ENCODE results near the gene DESI1.
"Not testable (repeated sequence)": the region's sequence is repeated elsewhere in the genome, so short reads cannot be mapped to it uniquely, and the experiment has no call there.

The DESI1 gene

GRCh38 chr22:41573677-41574076, 47.2 kb downstream of the DESI1 start:
- H3K27ac ChIP-seq (ENCODE audit: low read depth, low read length, poor library complexity, severe bottlenecking), result no peak overlapping the region
- no peak for TF ChIP-seq EZH2 (IDR thresholded peaks at IDR 0.05; ENCODE audit: borderline replicate concordance, low read length)
- TF ChIP-seq CTCF (IDR thresholded peaks at IDR 0.05; ENCODE audit: low read length), result no peak
- no peak overlapping the region for H3K4me3 ChIP-seq (ENCODE audit: low read depth, low read length, poor library complexity, severe bottlenecking)
- H3K9me2 ChIP-seq (ENCODE audit: low read depth, low read length), result no peaks in the 10 kb centered on the region
- H3K79me2 ChIP-seq (ENCODE audit: insufficient read depth, low read length), result no peaks in the 10 kb centered on the region
- no peaks in the 10 kb centered on the region for H3K27me3 ChIP-seq (ENCODE audit: insufficient read depth, low read length)
- no peak overlapping the region for H2AFZ ChIP-seq (ENCODE audit: low read length)
- no peaks in the 10 kb centered on the region for H3K9me3 ChIP-seq (ENCODE audit: low read length)
- no peak overlapping the region for H3K4me2 ChIP-seq (ENCODE audit: low read length)
- no peak overlapping the region for H3K9ac ChIP-seq (ENCODE audit: low read length)
- H3K36me3 ChIP-seq (ENCODE audit: insufficient read depth, low read length), result peaks cover 9% of the 10 kb centered on the region; the same call in 1 of the 2 replicates
- H3K4me1 ChIP-seq (ENCODE audit: insufficient read depth, low read length, severe bottlenecking), result no peaks in the 10 kb centered on the region
- H4K20me1 ChIP-seq (ENCODE audit: insufficient read depth, low read length), result no peaks in the 10 kb centered on the region
- no peaks in the 10 kb centered on the region for H3F3A ChIP-seq (ENCODE audit: insufficient read depth, low read length)

- not testable (repeated sequence) for H3K4me3 ChIP-seq (ENCODE audit: low read depth, low read length, poor library complexity, severe bottlenecking); H3K9me2 ChIP-seq (ENCODE audit: low read depth, low read length); H2AFZ ChIP-seq (ENCODE audit: low read length); H3K4me2 ChIP-seq (ENCODE audit: low read length); H3F3A ChIP-seq (ENCODE audit: insufficient read depth, low read length); H3K4me1 ChIP-seq (ENCODE audit: insufficient read depth, low read length, severe bottlenecking); H3K9ac ChIP-seq (ENCODE audit: low read length); H4K20me1 ChIP-seq (ENCODE audit: insufficient read depth, low read length); H3K79me2 ChIP-seq (ENCODE audit: insufficient read depth, low read length); H3K9me3 ChIP-seq (ENCODE audit: low read length); H3K27me3 ChIP-seq (ENCODE audit: insufficient read depth, low read length); H3K27ac ChIP-seq (ENCODE audit: low read depth, low read length, poor library complexity, severe bottlenecking); H3K36me3 ChIP-seq (ENCODE audit: insufficient read depth, low read length)
Measured at GRCh38 chr22:41572305-41572704, 48.5 kb downstream of the DESI1 start.

- no peaks in the 10 kb centered on the region for H3K4me1 ChIP-seq (ENCODE audit: insufficient read depth, low read length, severe bottlenecking)
- H3K9me3 ChIP-seq (ENCODE audit: low read length), result no peaks in the 10 kb centered on the region
- 0 out of 2 replicates have a peak, but pooled peaks cover 4% of the 10 kb centered on the region for H3K36me3 ChIP-seq (ENCODE audit: insufficient read depth, low read length)
- H4K20me1 ChIP-seq (ENCODE audit: insufficient read depth, low read length), result no peaks in the 10 kb centered on the region
- no peak overlapping the region for H3K27ac ChIP-seq (ENCODE audit: low read depth, low read length, poor library complexity, severe bottlenecking)
- no peak overlapping the region for H3K4me3 ChIP-seq (ENCODE audit: low read depth, low read length, poor library complexity, severe bottlenecking)
- no peaks in the 10 kb centered on the region for H3K9me2 ChIP-seq (ENCODE audit: low read depth, low read length)
- no peaks in the 10 kb centered on the region for H3K79me2 ChIP-seq (ENCODE audit: insufficient read depth, low read length)
- H3F3A ChIP-seq (ENCODE audit: insufficient read depth, low read length), result no peaks in the 10 kb centered on the region
- H2AFZ ChIP-seq (ENCODE audit: low read length), result no peak overlapping the region
- no peaks in the 10 kb centered on the region for H3K27me3 ChIP-seq (ENCODE audit: insufficient read depth, low read length)
- H3K4me2 ChIP-seq (ENCODE audit: low read length), result no peak overlapping the region
- no peak overlapping the region for H3K9ac ChIP-seq (ENCODE audit: low read length)
- TF ChIP-seq CTCF (IDR thresholded peaks at IDR 0.05; ENCODE audit: low read length) (no peak), EZH2 (IDR thresholded peaks at IDR 0.05; ENCODE audit: borderline replicate concordance, low read length) (no peak)
Measured at GRCh38 chr22:41571786-41572185, 49.1 kb downstream of the DESI1 start.

GRCh38 chr22:41570221-41570620, 50.6 kb downstream of the DESI1 start:
- Histone ChIP-seq H3K27ac (ENCODE audit: low read depth, low read length, poor library complexity, severe bottlenecking) (no peak overlapping the region), H3K79me2 (ENCODE audit: insufficient read depth, low read length) (no peaks in the 10 kb centered on the region), H3K27me3 (ENCODE audit: insufficient read depth, low read length) (no peaks in the 10 kb centered on the region), H3K36me3 (ENCODE audit: insufficient read depth, low read length) (no peaks in the 10 kb centered on the region), H3K4me3 (ENCODE audit: low read depth, low read length, poor library complexity, severe bottlenecking) (no peak overlapping the region), H3K9me3 (ENCODE audit: low read length) (no peaks in the 10 kb centered on the region), H3K9ac (ENCODE audit: low read length) (no peak overlapping the region), H3K9me2 (ENCODE audit: low read depth, low read length) (no peaks in the 10 kb centered on the region), H3K4me2 (ENCODE audit: low read length) (no peak overlapping the region), H3K4me1 (ENCODE audit: insufficient read depth, low read length, severe bottlenecking) (no peaks in the 10 kb centered on the region), H3F3A (ENCODE audit: insufficient read depth, low read length) (no peaks in the 10 kb centered on the region), H4K20me1 (ENCODE audit: insufficient read depth, low read length) (no peaks in the 10 kb centered on the region), H2AFZ (ENCODE audit: low read length) (no peak overlapping the region)
- TF ChIP-seq CTCF (IDR thresholded peaks at IDR 0.05; ENCODE audit: low read length) (no peak), EZH2 (IDR thresholded peaks at IDR 0.05; ENCODE audit: borderline replicate concordance, low read length) (no peak)
